Body of pancreas (tissue), 4 donors: Measurements from ENCODE around the gene PLPP1. TPM values are rescaled to one million over a fixed set of nuclear protein-coding genes. Genes with fewer than 3 reads are reported as not detected.

ENCODE experiments used
- ATAC-seq: fragments of 150-250 bp; one replicate; pipeline ENCODE4 v1.9.1; 2016
- DNase-seq, 4 donors: peaks; one replicate each; pipeline ENCODE4 v3.0.0-alpha.2; 2019
- H3K27ac ChIP-seq, 4 donors: fragments of 200-600 bp; sonication (generic); 1 replicate in 3 of 4; 2 replicates in 1 of 4; pipeline versions ENCODE4 v1.5.1 to v1.6.1; 2016 to 2019; ENCODE audit warnings: mild to moderate bottlenecking in 1 of 4, mixed read lengths in 1 of 4, moderate library complexity in 1 of 4
- H3K27me3 ChIP-seq, 2 donors: fragments of 200-600 bp; sonication (generic); one replicate each; pipeline ENCODE4 v1.6.0; 2016; ENCODE audit warnings: mild to moderate bottlenecking in 1 of 2
- H3K36me3 ChIP-seq, 2 donors: fragments of 200-600 bp; sonication (generic); replicated peaks in 1 of 2; 2 replicates each; pipeline ENCODE4 v1.5.1; 2016; ENCODE audit warnings: low read depth in 2 of 2; ENCODE audit not compliant: insufficient read depth in 1 of 2
- H3K4me1 ChIP-seq: fragments of 200-600 bp; sonication (generic); one replicate; pipeline ENCODE4 v1.6.0; 2016
- H3K4me3 ChIP-seq, 2 donors: fragments of 200-600 bp; sonication (generic); 1 replicate in 1 of 2; 2 replicates in 1 of 2; pipeline ENCODE4 v1.5.1; 2016 to 2019
- H3K9me3 ChIP-seq, 3 donors: fragments of 200-600 bp; sonication (generic); 1 replicate in 2 of 3; 2 replicates in 1 of 3; pipeline ENCODE4 v1.5.1; 2016
- CTCF ChIP-seq, 7 experiments: fragments of 450-650 bp in 4 of 7; fragments of 200-600 bp in 3 of 7; sonication (generic) in 3 of 7; IDR thresholded peaks; one replicate each; pipeline ENCODE4 v1.5.1; 2016 to 2019; ENCODE audit warnings: antibody characterized with exemption in 7 of 7
- POLR2A ChIP-seq, 3 donors: fragments of 450-650 bp; IDR thresholded peaks; one replicate each; pipeline ENCODE4 v1.6.1; 2016; ENCODE audit warnings: antibody characterized with exemption in 3 of 3, mild to moderate bottlenecking in 2 of 3
- WGBS, 2 donors: methylation state at CpG; one replicate each; pipeline ENCODE4 v1.1.5; 2017; 5-methylcytosine and 5-hydroxymethylcytosine counted together
- intact Hi-C: fragments of 100-400 bp; cut with DNase I; formaldehyde crosslinking; loops from one replicate; pipeline ENCODE4 v1.15.1; 2023
- total RNA-seq, 2 donors: library from RNA; depleted of rRNA; stranded (reverse); fragments of >200 nt; gene quantifications; one replicate each; pipeline ENCODE4 v1.1.0, GENCODE V29; 2016

Gene PLPP1
- total RNA-seq, 2 donors from 2014 or later: 88.2 to 227 TPM

DNA sequence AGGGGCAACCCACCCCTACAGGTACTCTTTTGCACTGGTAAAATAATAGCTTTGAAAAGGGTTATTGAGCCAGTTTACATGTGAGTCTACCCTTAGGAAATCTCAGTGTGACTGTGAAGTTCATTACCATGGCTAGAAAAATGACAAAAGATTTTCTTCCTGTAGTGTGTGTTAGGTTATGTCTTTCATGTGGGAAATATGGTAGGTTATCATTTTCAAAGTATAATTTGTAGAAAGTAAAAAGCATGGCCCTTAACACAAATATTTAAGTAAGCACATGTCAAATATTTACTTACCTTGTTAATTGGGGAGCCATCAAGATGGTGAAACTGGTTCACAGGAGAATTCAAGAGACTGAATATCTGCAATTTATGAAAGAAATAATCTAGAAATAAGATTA lies 37.3 kb upstream of the PLPP1 start:
- H3K4me3 ChIP-seq: no peak overlapping the region
- H3K36me3 ChIP-seq: no peaks in the 10 kb centered on the region
- no peak for DNase-seq
- no peak for TF ChIP-seq CTCF (IDR thresholded peaks at IDR 0.05)
- no peaks in the 10 kb centered on the region for H3K9me3 ChIP-seq
- no peak for ATAC-seq
- peaks cover 21% of the 10 kb centered on the region for H3K4me1 ChIP-seq
- no peaks in the 10 kb centered on the region for H3K27me3 ChIP-seq
- intact Hi-C loops: no loop called here
- no peak overlapping the region for H3K27ac ChIP-seq

DNA sequence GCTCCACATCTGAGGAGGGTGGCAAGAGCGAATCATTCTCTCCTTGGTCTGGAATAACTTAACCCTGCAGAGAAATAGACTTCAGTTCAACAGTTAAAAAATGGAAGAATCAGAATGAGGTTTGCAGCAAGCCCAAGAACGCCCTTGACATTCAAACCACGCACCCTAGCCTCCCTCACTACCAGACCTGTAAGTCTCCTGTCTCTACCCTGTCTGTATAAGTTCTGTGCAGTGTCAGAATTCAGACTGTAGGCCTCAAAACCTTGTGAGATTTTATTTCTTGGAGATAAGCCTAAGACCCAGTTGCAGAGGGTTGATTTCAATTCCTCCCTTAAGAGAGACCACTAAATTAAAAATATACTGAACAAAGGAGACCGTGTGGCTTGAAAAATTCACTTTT lies 35.8 kb upstream of the PLPP1 start:
- Histone ChIP-seq H3K4me3 (no peak overlapping the region), H3K9me3 (no peaks in the 10 kb centered on the region), H3K4me1 (peaks cover 8% of the 10 kb centered on the region), H3K27me3 (no peaks in the 10 kb centered on the region), H3K27ac (no peak overlapping the region), H3K36me3 (no peaks in the 10 kb centered on the region)
- WGBS, 2 donors: 96% methylated on average over 4 of the region's 4 CpGs
- intact Hi-C loops: no loop called here
- no peak for ATAC-seq
- TF ChIP-seq CTCF (IDR thresholded peaks at IDR 0.05) (no peak), POLR2A (IDR thresholded peaks at IDR 0.05) (no peak)
- DNase-seq: no peak

DNA sequence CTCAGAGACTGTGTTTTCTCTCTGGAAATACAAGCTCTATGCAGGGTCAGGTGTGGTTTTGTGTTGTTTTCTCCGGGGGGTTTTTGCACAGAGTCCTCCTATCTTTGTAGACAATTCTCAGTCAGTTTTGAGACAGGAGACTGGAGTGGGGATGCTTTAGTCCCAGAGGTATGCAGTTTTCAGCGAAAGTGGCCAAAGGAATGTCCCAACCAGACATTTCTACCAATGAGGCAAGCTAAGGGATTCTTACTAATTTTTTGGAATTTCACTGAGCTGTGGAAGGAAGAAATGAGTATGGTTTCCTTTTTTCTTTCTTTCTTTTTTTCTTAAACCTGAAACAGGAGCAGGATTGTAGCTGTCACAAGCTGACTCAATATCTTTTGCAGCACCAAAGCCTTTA lies 35.3 kb upstream of the PLPP1 start:
- Histone ChIP-seq H3K27ac (peak overlapping the region in 1 of 4 donors; percentile 14), H3K9me3 (no peaks in the 10 kb centered on the region), H3K27me3 (no peaks in the 10 kb centered on the region), H3K36me3 (no peaks in the 10 kb centered on the region), H3K4me3 (no peak overlapping the region), H3K4me1 (peaks cover 8% of the 10 kb centered on the region)
- intact Hi-C loops: no loop called here
- DNase-seq (no peak), ATAC-seq (no peak)
- TF ChIP-seq CTCF (IDR thresholded peaks at IDR 0.05) (no peak), POLR2A (IDR thresholded peaks at IDR 0.05) (no peak)
- 60 to 69% methylated on average over 2 of the region's 2 CpGs for WGBS, 2 donors

DNA sequence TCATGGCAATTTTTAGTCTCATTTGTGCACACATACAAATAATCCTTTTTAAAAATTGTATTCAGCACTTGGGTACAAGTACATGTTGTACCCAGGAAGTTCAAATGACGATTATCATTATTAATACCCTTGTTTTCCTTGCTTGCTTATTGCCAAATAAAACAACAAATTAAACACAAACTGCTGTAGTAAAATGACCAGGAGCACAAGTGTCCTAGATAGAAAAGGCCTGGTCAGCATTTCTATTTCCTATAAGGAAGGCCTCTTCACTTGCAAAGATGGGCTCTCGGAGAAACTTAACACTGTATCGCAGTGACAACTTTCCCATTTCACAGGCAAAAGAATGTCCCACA lies 34.7 kb upstream of the PLPP1 start:
- ATAC-seq: peak; percentile 30
- intact Hi-C loops: no loop called here
- Histone ChIP-seq H3K9me3 (no peaks in the 10 kb centered on the region), H3K36me3 (no peaks in the 10 kb centered on the region), H3K4me3 (no peak overlapping the region), H3K27ac (peak overlapping the region in 2 of 4 donors; percentile 14 to 21), H3K27me3 (no peaks in the 10 kb centered on the region), H3K4me1 (peaks cover 8% of the 10 kb centered on the region)
- DNase-seq: no peak
- TF ChIP-seq CTCF (IDR thresholded peaks at IDR 0.05) (no peak), POLR2A (IDR thresholded peaks at IDR 0.05) (no peak)
- WGBS, 2 donors: 81 to 85% methylated on average over 3 of the region's 3 CpGs

DNA sequence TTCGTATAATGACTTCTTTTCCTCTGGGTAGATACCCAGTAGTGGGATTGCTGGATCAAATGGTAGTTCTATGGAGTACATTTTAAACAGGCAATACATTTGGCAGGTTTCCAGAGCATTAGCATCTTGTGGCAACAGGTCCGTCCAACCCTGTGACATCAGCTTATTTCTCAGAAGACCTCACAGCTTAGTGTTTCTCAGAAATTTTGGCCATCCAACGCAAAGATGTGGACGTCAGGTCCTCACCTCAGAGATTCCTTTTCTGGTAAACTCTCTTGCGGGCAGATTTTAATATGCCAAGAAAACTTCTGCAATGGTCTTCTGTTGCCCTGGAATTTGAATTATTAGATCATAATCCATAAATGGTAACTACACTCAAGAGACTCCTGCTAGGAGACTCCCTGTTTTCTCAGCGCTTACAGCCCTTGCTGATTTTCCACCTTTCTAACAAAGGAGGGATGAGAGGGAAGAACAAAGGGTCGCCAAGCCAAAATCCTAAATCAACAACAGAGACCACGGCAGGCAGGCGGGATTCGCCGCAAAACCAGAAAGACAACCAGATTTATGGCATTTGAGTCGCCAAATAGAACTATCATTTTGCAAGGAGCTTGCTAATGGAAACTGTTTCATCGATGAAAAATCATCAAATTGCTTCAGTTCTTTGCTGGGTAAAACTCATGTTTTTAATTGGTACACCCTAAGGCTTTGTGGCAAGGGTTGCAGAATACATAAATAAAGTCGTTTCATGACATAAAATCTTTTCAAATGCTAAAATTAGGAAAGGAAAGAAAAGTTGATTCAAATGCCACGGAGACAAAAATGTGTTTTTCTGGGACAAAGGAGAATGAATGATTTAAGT lies 34.1 kb upstream of the PLPP1 start:
- Histone ChIP-seq H3K27ac (peak overlapping the region in 1 of 4 donors; percentile 21), H3K36me3 (no peaks in the 10 kb centered on the region), H3K27me3 (no peaks in the 10 kb centered on the region), H3K4me3 (no peak overlapping the region), H3K4me1 (peaks cover 8% of the 10 kb centered on the region), H3K9me3 (no peaks in the 10 kb centered on the region)
- DNase-seq: no peak
- WGBS, 2 donors: 81 to 84% methylated on average over 15 of the region's 15 CpGs
- no peak for ATAC-seq
- intact Hi-C loops: no loop called here
- TF ChIP-seq CTCF (IDR thresholded peaks at IDR 0.05) (no peak), POLR2A (IDR thresholded peaks at IDR 0.05) (no peak)
